Ecto neural progenitor cell (in vitro differentiated cells): ENCODE results near the gene MAGED4B.
"Not testable (repeated sequence)": the region's sequence is repeated elsewhere in the genome, so short reads cannot be mapped to it uniquely, and the experiment has no call there.

Experiments
- DNase-seq: peaks from one replicate; pipeline ENCODE4 v3.0.0-alpha.2; 2018; ENCODE audit warnings: low spot score

MAGED4B gene, protein sequence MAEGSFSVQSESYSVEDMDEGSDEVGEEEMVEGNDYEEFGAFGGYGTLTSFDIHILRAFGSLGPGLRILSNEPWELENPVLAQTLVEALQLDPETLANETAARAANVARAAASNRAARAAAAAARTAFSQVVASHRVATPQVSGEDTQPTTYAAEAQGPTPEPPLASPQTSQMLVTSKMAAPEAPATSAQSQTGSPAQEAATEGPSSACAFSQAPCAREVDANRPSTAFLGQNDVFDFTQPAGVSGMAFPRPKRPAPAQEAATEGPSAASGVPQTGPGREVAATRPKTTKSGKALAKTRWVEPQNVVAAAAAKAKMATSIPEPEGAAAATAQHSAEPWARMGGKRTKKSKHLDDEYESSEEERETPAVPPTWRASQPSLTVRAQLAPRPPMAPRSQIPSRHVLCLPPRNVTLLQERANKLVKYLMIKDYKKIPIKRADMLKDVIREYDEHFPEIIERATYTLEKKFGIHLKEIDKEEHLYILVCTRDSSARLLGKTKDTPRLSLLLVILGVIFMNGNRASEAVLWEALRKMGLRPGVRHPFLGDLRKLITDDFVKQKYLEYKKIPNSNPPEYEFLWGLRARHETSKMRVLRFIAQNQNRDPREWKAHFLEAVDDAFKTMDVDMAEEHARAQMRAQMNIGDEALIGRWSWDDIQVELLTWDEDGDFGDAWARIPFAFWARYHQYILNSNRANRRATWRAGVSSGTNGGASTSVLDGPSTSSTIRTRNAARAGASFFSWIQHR

DNA sequence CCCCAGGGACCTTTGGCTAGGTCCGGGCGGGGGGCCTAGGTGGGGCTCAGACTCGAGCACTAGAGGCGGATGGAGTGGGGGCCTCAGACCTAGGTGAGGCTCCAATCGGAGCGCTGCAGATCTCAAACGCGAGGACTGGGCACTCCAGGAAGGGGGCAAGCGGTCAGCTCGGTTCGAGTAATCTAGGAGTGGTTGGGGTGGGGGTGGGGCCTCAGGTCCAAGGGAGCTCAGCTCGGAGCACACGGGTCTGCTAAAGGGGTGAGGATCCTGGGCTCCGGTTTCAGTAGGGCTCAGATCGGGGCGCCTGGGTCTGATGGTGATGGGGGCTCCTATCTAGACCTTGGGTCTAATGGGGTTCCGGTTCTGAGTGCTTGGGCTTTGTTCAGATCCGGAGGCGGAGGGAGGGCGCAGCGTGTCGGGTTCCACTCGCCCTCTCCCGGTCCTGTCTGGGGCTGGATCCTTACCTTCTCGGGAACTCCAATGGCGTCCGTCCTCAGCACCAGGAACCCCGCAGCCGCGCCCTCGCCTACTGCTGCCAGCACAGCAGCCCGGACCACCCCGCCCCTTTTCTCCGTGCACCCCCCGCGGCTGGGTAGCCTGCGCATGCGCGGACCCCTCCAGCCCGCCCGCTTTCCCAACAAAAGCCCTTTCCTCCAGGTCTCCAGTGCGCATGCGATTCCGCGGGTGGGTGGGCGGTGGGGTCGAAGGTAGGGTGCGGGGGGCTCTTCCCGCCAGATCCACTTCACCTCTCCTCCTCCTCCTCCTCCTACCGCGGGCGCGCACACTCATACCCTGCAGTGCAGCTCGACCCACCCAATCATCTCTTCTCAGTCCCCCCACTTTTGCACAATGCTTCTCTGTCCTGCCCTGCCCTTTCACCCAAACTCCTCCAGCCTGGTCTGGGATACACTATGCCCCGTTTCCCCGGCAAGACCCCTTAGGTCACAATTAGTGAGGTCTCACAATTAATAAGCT, at the start of gene MAGED4B:
MAGED4B (minus strand) TSS at position 518 of the 975 bp plus-strand sequence. CDS start 1,011 bp downstream, outside the sequence.
- DNase-seq = not testable (repeated sequence)

DNA sequence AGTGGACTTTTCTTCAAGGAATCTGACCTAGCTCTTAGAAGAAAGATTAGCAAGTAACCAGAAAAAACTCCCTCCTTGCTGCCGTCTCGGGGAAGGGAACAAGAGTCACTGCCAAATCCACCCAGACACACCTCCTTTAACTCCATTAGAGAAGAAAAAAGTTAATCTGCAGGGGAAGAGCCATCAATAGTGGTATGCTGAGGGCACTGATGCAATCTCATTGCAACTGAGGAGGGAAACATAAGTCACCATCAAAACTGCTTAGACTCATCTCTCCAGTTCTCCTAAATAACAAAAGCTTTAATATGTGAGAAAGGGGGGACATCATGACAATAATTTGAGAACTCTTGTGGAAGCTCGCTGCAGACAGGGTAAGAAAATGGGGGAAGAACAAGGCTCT, 49.3 kb upstream of the MAGED4B start:
- no peak for DNase-seq

DNA sequence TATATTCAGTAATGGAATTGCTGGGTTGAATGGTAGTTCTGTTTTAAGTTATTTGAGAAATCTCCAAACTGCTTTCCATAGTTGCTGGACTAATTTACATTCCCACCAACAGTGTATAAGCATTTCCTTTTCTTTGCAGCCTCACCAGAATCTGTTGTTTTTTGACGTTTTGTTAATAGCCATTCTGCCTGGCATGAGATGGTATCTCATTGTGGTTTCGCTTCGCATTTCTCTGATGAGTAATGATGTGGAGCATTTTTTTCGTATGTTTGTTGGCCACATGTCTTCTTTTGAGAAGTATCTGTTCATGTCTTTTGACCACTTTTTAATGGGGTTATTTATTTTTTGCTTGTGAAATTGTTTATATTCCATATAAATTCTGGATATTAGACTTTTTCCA, 13.6 kb upstream of the MAGED4B start:
- DNase-seq = no peak

DNA sequence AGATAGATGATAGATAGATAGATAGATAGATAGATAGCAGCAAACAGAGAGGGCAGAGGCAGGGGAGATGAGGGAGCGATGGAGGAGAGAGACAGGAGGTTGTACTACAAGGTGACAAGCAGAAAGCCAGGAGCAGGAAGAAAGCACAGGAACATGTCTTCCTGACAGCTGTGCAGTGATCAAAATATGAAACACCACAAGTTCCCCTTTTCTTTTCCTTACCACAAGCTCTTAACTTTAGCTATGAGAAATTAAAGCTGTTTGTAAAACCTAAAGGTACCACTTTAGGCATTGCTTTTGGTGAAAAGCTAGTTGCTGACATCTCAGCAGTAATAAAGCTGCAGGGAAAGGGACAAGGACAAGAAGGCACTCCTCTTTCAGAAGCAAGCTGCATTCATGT, 9.1 kb upstream of the MAGED4B start:
- no peak for DNase-seq

DNA sequence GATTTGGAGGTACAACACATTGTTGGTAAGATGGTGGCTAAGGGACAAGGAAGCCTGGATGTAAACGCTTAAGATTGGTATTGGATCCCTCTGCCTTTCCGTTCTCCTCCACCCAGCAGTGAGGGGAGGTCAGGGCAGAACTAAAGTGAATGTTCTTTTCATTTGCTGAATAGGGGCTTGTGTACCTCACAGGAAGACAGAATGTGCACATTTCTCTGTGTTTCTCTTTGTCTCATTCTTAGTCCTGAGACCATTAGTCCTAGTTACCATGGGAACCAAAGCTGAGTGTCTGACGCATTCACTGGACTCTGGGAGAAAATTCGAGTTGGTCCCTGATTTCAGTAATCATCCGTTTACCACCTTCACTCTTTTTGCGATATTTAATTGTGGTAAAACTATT, 26.7 kb downstream of the MAGED4B start:
- not testable (repeated sequence) for DNase-seq

DNA sequence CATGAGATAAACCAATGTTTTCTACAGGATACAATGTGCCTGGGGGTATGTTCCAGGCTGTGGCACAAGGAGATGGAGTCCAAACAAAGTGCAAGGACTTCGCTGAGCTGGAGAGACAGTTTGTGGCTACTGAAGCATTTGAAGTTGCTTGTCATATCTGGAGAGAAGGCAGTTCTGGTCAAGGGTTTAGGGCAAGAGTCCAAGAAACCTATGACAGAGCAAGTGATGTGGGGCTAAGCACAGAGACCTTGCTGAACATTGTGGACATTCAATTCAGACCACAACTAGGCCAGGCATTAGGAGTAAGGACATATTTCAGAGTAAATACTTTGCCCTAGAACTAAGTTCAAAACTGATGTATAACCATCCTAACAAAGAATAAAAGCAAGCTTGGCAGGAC, 34.8 kb downstream of the MAGED4B start:
- DNase-seq = no peak

DNA sequence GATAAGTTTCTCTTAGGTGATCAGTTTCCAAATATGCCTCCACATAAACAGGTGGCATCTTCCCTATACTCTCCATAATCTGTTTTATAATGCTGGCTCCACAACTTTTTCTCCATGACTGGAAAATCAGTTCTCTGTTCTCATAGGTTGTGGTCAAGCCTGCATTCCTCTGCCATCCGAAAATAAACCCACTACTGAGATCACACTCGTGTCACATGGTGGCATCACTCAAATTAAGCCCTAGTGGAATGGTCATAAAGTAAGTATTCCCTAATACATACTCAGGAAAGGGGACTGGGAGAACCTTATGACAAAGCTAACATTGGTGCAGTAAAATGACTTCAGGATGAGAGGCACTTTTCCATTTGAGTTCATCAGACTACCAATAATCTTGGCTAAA, 37.6 kb downstream of the MAGED4B start:
- no peak for DNase-seq

DNA sequence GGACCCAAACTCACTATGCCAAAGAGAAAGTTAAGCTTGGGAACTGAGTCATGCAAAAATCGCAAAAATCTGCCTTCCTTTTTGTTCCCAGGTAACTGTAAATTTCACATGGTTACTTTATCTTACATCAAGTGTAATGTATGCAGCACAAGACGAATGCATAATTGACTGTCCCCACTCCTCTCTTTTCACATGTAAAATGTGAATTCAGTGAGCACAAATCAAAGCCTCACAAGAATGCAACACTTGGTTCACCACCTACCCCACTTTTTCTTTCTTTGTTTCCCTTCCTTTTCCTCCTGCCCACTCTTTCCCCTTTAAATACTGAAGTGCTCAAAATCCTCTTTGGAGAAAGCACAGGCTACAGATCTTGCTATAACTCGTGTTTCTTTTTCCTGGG, 53.2 kb downstream of the MAGED4B start:
- DNase-seq = no peak
